Ishikawa (cell line): ENCODE data around the gene MLC1.

ENCODE experiments used
- CEBPB ChIP-seq: IDR thresholded peaks from 2 replicates; pipeline ENCODE4 v1.6.1; 2012
- CREB1 ChIP-seq: IDR thresholded peaks from 2 replicates; pipeline ENCODE4 v1.6.1; 2012; ENCODE audit warnings: low read depth
- EGR1 ChIP-seq: IDR thresholded peaks from 2 replicates; pipeline ENCODE4 v1.6.1; 2012
- EP300 ChIP-seq: IDR thresholded peaks from 2 replicates; pipeline ENCODE4 v1.6.1; 2012; ENCODE audit warnings: borderline replicate concordance
- FOXM1 ChIP-seq: IDR thresholded peaks from 2 replicates; pipeline ENCODE4 v1.6.1; 2012; ENCODE audit warnings: low read depth, borderline replicate concordance
- MAX ChIP-seq: IDR thresholded peaks from 2 replicates; pipeline ENCODE4 v1.6.1; 2012
- NFIC ChIP-seq: IDR thresholded peaks from 2 replicates; pipeline ENCODE4 v1.6.1; 2012
- RAD21 ChIP-seq: IDR thresholded peaks from 2 replicates; pipeline ENCODE4 v1.6.1; 2012; ENCODE audit warnings: low read depth
- REST ChIP-seq: IDR thresholded peaks from 2 replicates; pipeline ENCODE4 v1.6.1; 2012; ENCODE audit warnings: low read depth, mild to moderate bottlenecking
- TAF1 ChIP-seq: IDR thresholded peaks from 2 replicates; pipeline ENCODE4 v1.6.1; 2012; ENCODE audit warnings: low read depth, mild to moderate bottlenecking
- TCF12 ChIP-seq: IDR thresholded peaks from 2 replicates; pipeline ENCODE4 v1.6.1; 2012; ENCODE audit warnings: low read depth
- TEAD4 ChIP-seq: IDR thresholded peaks from 2 replicates; pipeline ENCODE4 v1.6.1; 2012
- YY1 ChIP-seq: IDR thresholded peaks from 2 replicates; pipeline ENCODE4 v1.6.1; 2012; ENCODE audit warnings: low read depth

- no peak for TF ChIP-seq REST
- no peak for TF ChIP-seq TAF1
- TF ChIP-seq EP300, result no peak
- TF ChIP-seq TEAD4, result no peak
- TF ChIP-seq FOXM1, result no peak
- no peak for TF ChIP-seq CEBPB
- no peak for TF ChIP-seq TCF12
- TF ChIP-seq YY1, result no peak
- TF ChIP-seq RAD21, result no peak
- no peak for TF ChIP-seq MAX
- no peak for TF ChIP-seq CREB1
- TF ChIP-seq NFIC, result no peak
- TF ChIP-seq EGR1, result no peak
Measured at GRCh38 chr22:50049299-50050195, 35.7 kb downstream of the MLC1 start.
